Thyroid gland (tissue), 4 donors: ENCODE data around the gene OIT3. TPM values are rescaled to one million over a fixed set of nuclear protein-coding genes. Genes with fewer than 3 reads are reported as not detected.
"Not testable (repeated sequence)": the region's sequence is repeated elsewhere in the genome, so short reads cannot be mapped to it uniquely, and the experiment has no call there.

Source experiments
- DNase-seq, 2 donors: peaks; one replicate each; pipeline ENCODE4 v3.0.0-alpha.2; 2019
- H3K27ac ChIP-seq, 3 donors: fragments of 200-600 bp; sonication (generic); 1 replicate in 2 of 3; 2 replicates in 1 of 3; pipeline ENCODE4 v1.5.1; 2016 to 2019; ENCODE audit warnings: mild to moderate bottlenecking in 1 of 3, moderate library complexity in 1 of 3
- H3K27me3 ChIP-seq: fragments of 200-600 bp; sonication (generic); one replicate; pipeline ENCODE4 v1.5.1; 2019
- H3K36me3 ChIP-seq, 2 donors: fragments of 200-600 bp; sonication (generic); one replicate each; pipeline ENCODE4 v1.5.1; 2016 to 2019
- H3K4me1 ChIP-seq, 2 donors: fragments of 200-600 bp; sonication (generic); one replicate each; pipeline ENCODE4 v1.5.1; 2017 to 2019
- H3K4me3 ChIP-seq, 3 donors: fragments of 200-600 bp; sonication (generic); replicated peaks in 1 of 3; 1 replicate in 2 of 3; 2 replicates in 1 of 3; pipeline ENCODE4 v1.5.1; 2016; ENCODE audit warnings: mild to moderate bottlenecking in 1 of 3
- H3K9me3 ChIP-seq: fragments of 200-600 bp; sonication (generic); one replicate; pipeline ENCODE4 v1.5.1; 2017
- POLR2A ChIP-seq, 2 donors: fragments of 450-650 bp; IDR thresholded peaks; one replicate each; pipeline ENCODE4 v1.6.1; 2017; ENCODE audit warnings: antibody characterized with exemption in 2 of 2, mild to moderate bottlenecking in 2 of 2, moderate library complexity in 1 of 2
- WGBS, 2 donors: methylation state at CpG; one replicate each; pipeline ENCODE4 v1.1.5; 2017; 5-methylcytosine and 5-hydroxymethylcytosine counted together
- intact Hi-C: fragments of 100-400 bp; cut with DNase I; formaldehyde crosslinking; loops from one replicate; pipeline ENCODE4 v1.15.1; 2023
- total RNA-seq, 4 donors: library from RNA; depleted of rRNA; stranded (reverse); fragments of >200 nt; gene quantifications; one replicate each; pipeline ENCODE4 v1.2.3, GENCODE V29; 2016
- TF ChIP-seq, protein P1 (sequence below), 6 experiments: fragments of 200-600 bp in 3 of 6; fragments of 450-650 bp in 3 of 6; sonication (generic) in 3 of 6; IDR thresholded peaks; one replicate each; pipeline ENCODE4 v1.5.1; 2016 to 2019; ENCODE audit warnings: antibody characterized with exemption in 6 of 6, mild to moderate bottlenecking in 2 of 6, inconsistent platforms in 1 of 6, moderate library complexity in 1 of 6

OIT3 gene
- total RNA-seq, 4 donors from 2014 or later, result 0.27 TPM; not detected in 3

GRCh38 chr10:72918352-72918751 is 24.8 kb downstream of the OIT3 start:
- Histone ChIP-seq H3K4me1 (no peaks in the 10 kb centered on the region), H3K27ac (no peak overlapping the region), H3K4me3 (no peak overlapping the region), H3K27me3 (no peaks in the 10 kb centered on the region), H3K36me3 (no peaks in the 10 kb centered on the region), H3K9me3 (no peaks in the 10 kb centered on the region)
- intact Hi-C loops, result no loop called here
- WGBS, 2 donors, result 93 to 95% methylated on average over 8 of the region's 8 CpGs
- no peak for DNase-seq
- TF ChIP-seq POLR2A (IDR thresholded peaks at IDR 0.05), result no peak

DNA sequence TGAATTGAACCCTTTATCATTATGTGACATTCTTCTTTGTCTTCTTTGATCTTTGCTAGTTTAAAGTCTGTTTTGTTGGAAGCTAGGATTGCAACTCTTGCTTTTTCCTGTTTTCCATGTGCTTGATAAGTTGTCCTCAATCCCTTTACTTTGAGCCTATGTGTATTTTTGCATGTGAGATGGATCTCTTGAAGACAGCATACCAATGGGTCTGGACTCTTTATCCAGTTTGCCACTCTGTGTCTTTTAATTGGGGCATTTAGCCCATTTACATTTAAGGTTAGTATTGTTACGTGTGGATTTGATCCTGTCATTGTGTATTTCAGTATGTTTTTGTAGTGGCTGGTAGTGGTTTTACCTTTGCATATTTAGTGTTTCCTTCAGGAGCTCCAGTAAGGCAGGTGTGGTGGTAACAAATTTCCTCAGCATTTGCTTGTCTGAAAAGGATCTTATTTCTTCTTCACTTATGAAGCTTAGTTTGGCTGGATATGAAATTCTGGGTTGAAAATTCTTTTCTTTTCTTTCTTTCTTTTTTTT is 27.7 kb downstream of the OIT3 start:
- H3K4me1 ChIP-seq, H3K9me3 ChIP-seq, H3K27ac ChIP-seq, H3K36me3 ChIP-seq, intact Hi-C loops, H3K4me3 ChIP-seq, DNase-seq, H3K27me3 ChIP-seq: not testable (repeated sequence)
- WGBS, 2 donors, result 97% methylated on average over 1 of the region's 1 CpG

GRCh38 chr10:72924351-72924750 is 30.8 kb downstream of the OIT3 start:
- no peaks in the 10 kb centered on the region for H3K4me1 ChIP-seq
- 69 to 74% methylated on average over 11 to 13 of the region's 13 CpGs for WGBS, 2 donors
- no peak overlapping the region for H3K27ac ChIP-seq
- no peak for DNase-seq
- no peak overlapping the region for H3K4me3 ChIP-seq
- no peaks in the 10 kb centered on the region for H3K36me3 ChIP-seq
- intact Hi-C loops, result no loop called here
- H3K9me3 ChIP-seq, result no peaks in the 10 kb centered on the region
- no peak for TF ChIP-seq POLR2A (IDR thresholded peaks at IDR 0.05)
- TF ChIP-seq, protein P1, sequence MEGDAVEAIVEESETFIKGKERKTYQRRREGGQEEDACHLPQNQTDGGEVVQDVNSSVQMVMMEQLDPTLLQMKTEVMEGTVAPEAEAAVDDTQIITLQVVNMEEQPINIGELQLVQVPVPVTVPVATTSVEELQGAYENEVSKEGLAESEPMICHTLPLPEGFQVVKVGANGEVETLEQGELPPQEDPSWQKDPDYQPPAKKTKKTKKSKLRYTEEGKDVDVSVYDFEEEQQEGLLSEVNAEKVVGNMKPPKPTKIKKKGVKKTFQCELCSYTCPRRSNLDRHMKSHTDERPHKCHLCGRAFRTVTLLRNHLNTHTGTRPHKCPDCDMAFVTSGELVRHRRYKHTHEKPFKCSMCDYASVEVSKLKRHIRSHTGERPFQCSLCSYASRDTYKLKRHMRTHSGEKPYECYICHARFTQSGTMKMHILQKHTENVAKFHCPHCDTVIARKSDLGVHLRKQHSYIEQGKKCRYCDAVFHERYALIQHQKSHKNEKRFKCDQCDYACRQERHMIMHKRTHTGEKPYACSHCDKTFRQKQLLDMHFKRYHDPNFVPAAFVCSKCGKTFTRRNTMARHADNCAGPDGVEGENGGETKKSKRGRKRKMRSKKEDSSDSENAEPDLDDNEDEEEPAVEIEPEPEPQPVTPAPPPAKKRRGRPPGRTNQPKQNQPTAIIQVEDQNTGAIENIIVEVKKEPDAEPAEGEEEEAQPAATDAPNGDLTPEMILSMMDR (IDR thresholded peaks at IDR 0.05), result no peak
- H3K27me3 ChIP-seq, result no peaks in the 10 kb centered on the region

GRCh38 chr10:72925951-72926465 is 32.5 kb downstream of the OIT3 start:
- no peaks in the 10 kb centered on the region for H3K36me3 ChIP-seq
- no peak for DNase-seq
- TF ChIP-seq POLR2A (IDR thresholded peaks at IDR 0.05), result no peak
- TF ChIP-seq, protein P1 (IDR thresholded peaks at IDR 0.05), result no peak
- no peaks in the 10 kb centered on the region for H3K9me3 ChIP-seq
- H3K4me3 ChIP-seq, result no peak overlapping the region
- H3K4me1 ChIP-seq, result no peaks in the 10 kb centered on the region
- 92 to 97% methylated on average over 3 of the region's 3 CpGs for WGBS, 2 donors
- intact Hi-C loops, result no loop called here
- H3K27me3 ChIP-seq, result no peaks in the 10 kb centered on the region
- H3K27ac ChIP-seq, result no peak overlapping the region

- no peak for DNase-seq
- no peaks in the 10 kb centered on the region for H3K27me3 ChIP-seq
- no peaks in the 10 kb centered on the region for H3K36me3 ChIP-seq
- WGBS, 2 donors, result 75 to 87% methylated on average over 5 of the region's 5 CpGs
- H3K27ac ChIP-seq, result no peak overlapping the region
- no peaks in the 10 kb centered on the region for H3K9me3 ChIP-seq
- intact Hi-C loops, result no loop called here
- no peak for TF ChIP-seq POLR2A (IDR thresholded peaks at IDR 0.05)
- TF ChIP-seq, protein P1 (IDR thresholded peaks at IDR 0.05), result no peak
- no peaks in the 10 kb centered on the region for H3K4me1 ChIP-seq
- H3K4me3 ChIP-seq, result no peak overlapping the region
Measured at GRCh38 chr10:72927485-72927884, 33.9 kb downstream of the OIT3 start.

DNA sequence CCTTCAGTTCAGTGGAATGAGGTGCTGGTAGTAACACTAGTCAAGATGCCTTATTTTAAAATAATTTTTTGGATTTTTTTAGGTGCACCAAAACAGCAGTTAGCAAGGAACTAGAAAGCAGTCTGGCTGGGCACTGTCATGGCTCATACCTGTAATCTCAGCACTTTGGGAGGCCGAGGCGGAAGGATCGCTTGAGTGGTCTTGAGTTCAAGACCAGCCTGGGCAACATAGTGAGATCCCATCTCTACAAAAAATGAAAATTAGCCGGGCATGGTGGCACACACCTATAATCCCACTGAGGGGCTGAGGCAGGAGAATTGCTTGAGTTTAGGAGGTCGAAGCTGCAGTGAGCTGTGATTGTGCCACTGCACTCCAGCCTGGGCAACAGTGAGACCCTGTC is 35.3 kb downstream of the OIT3 start:
- intact Hi-C loops, result no loop called here

More for the DNA sequence above, 35.3 kb downstream of the OIT3 start:
- Histone ChIP-seq H3K4me3 (no peak overlapping the region), H3K27me3 (no peaks in the 10 kb centered on the region), H3K9me3 (no peaks in the 10 kb centered on the region), H3K36me3 (no peaks in the 10 kb centered on the region), H3K4me1 (no peaks in the 10 kb centered on the region), H3K27ac (no peak overlapping the region)
- WGBS, 2 donors, result 96 to 99% methylated on average over 5 of the region's 5 CpGs
- TF ChIP-seq, protein P1 (IDR thresholded peaks at IDR 0.05), result no peak
- TF ChIP-seq POLR2A (IDR thresholded peaks at IDR 0.05), result no peak
- DNase-seq, result no peak
